GM18909 (cell line): ENCODE data around the gene MPHOSPH6.
A peak's percentile ranks its signal among the peaks of the same experiment; 100 is the strongest.
"Not testable (repeated sequence)": the region's sequence is repeated elsewhere in the genome, so short reads cannot be mapped to it uniquely, and the experiment has no call there.

Source experiments
- ATAC-seq: cut with Tn5 transposase; IDR thresholded peaks from one replicate; pipeline ENCODE4 v1.9.1; 2021; ENCODE audit warnings: mild to moderate bottlenecking; ENCODE audit not compliant: unreplicated experiment, poor library complexity

Gene MPHOSPH6

GRCh38 chr16:82169861-82170845 lies at the start of gene MPHOSPH6:
Gene MPHOSPH6, minus strand, starts transcription at chr16:82170224. Its CDS starts 49 bp downstream, at chr16:82170175.
- peak; percentile 96 for ATAC-seq

GRCh38 chr16:82219298-82219697 lies 49.3 kb upstream of the MPHOSPH6 start:
- ATAC-seq = no peak

- not testable (repeated sequence) for ATAC-seq
Observed at GRCh38 chr16:82209314-82209713, 39.3 kb upstream of the MPHOSPH6 start.

GRCh38 chr16:82203198-82203597 lies 33.2 kb upstream of the MPHOSPH6 start:
- ATAC-seq = no peak

- no peak for ATAC-seq
Observed at GRCh38 chr16:82201926-82202325, 31.9 kb upstream of the MPHOSPH6 start.

GRCh38 chr16:82201351-82201750 lies 31.3 kb upstream of the MPHOSPH6 start:
- ATAC-seq = no peak

GRCh38 chr16:82199209-82199608 lies 29.2 kb upstream of the MPHOSPH6 start:
- ATAC-seq = no peak

- ATAC-seq = no peak
Observed at GRCh38 chr16:82197540-82198240, 27.7 kb upstream of the MPHOSPH6 start.

- no peak for ATAC-seq
Observed at GRCh38 chr16:82195917-82196494, 26.0 kb upstream of the MPHOSPH6 start.

- no peak for ATAC-seq
Observed at GRCh38 chr16:82194086-82194485, 24.1 kb upstream of the MPHOSPH6 start.

GRCh38 chr16:82192665-82193064 lies 22.6 kb upstream of the MPHOSPH6 start:
- ATAC-seq = no peak

GRCh38 chr16:82190386-82190785 lies 20.4 kb upstream of the MPHOSPH6 start:
- ATAC-seq = no peak

- ATAC-seq = no peak
Observed at GRCh38 chr16:82187829-82188228, 17.8 kb upstream of the MPHOSPH6 start.

- ATAC-seq = no peak
Observed at GRCh38 chr16:82185012-82185411, 15.0 kb upstream of the MPHOSPH6 start.

- no peak for ATAC-seq
Observed at GRCh38 chr16:82184213-82184612, 14.2 kb upstream of the MPHOSPH6 start.

GRCh38 chr16:82183004-82183397 lies 13.0 kb upstream of the MPHOSPH6 start:
- ATAC-seq = no peak

- no peak for ATAC-seq
Observed at GRCh38 chr16:82182266-82183003, 12.4 kb upstream of the MPHOSPH6 start.

- ATAC-seq = no peak
Observed at GRCh38 chr16:82181461-82182185, 11.6 kb upstream of the MPHOSPH6 start.

- no peak for ATAC-seq
Observed at GRCh38 chr16:82178352-82178751, 8.3 kb upstream of the MPHOSPH6 start.

- no peak for ATAC-seq
Observed at GRCh38 chr16:82177555-82177954, 7.5 kb upstream of the MPHOSPH6 start.
